Measurements from ENCODE around the gene PCDHGC4.

DNA sequence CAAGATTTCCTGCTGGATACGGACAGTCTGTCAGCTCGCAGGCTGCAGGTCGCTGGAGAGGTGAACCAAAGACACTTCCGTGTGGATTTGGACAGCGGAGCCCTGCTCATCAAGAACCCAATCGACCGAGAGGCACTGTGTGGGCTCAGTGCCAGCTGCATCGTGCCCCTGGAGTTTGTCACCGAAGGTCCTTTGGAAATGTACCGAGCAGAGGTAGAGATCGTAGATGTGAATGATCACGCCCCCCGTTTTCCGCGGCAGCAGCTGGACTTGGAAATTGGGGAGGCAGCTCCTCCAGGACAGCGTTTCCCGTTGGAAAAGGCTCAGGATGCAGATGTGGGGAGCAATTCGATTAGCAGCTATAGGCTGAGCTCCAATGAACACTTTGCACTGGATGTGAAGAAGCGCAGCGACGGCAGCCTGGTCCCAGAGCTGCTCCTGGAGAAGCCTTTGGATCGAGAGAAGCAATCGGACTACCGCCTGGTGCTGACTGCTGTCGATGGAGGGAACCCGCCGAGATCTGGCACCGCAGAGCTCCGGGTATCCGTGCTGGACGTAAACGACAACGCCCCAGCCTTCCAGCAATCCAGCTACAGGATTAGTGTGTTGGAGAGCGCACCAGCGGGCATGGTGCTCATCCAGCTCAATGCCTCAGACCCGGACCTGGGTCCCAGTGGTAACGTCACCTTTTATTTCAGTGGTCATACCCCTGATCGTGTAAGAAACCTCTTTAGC lies 658 bp downstream of the PCDHGC4 start:
- TF ChIP-seq, protein P1, sequence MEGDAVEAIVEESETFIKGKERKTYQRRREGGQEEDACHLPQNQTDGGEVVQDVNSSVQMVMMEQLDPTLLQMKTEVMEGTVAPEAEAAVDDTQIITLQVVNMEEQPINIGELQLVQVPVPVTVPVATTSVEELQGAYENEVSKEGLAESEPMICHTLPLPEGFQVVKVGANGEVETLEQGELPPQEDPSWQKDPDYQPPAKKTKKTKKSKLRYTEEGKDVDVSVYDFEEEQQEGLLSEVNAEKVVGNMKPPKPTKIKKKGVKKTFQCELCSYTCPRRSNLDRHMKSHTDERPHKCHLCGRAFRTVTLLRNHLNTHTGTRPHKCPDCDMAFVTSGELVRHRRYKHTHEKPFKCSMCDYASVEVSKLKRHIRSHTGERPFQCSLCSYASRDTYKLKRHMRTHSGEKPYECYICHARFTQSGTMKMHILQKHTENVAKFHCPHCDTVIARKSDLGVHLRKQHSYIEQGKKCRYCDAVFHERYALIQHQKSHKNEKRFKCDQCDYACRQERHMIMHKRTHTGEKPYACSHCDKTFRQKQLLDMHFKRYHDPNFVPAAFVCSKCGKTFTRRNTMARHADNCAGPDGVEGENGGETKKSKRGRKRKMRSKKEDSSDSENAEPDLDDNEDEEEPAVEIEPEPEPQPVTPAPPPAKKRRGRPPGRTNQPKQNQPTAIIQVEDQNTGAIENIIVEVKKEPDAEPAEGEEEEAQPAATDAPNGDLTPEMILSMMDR (IDR thresholded peaks at IDR 0.05): no peak
- no peak for TF ChIP-seq POLR2A (IDR thresholded peaks at IDR 0.05)

Measured in adrenal gland (tissue), 5 donors.